Lower lobe of right lung (tissue), 2 donors: ENCODE data around the gene SLC66A2. TPM values are rescaled to one million over a fixed set of nuclear protein-coding genes. Genes with fewer than 3 reads are reported as not detected.
"Not testable (repeated sequence)": the region's sequence is repeated elsewhere in the genome, so short reads cannot be mapped to it uniquely, and the experiment has no call there.

Experiments
- ATAC-seq, 2 donors: fragments of 200-7000 bp; cut with Tn5 transposase; one replicate each; pipeline ENCODE4 v1.9.1; 2020 to 2022; ENCODE audit warnings: mild to moderate bottlenecking in 2 of 2, moderate library complexity in 2 of 2
- DNase-seq: peaks from one replicate; pipeline ENCODE4 v3.0.0-alpha.2; 2020
- H3K27ac ChIP-seq: fragments of 200-600 bp; one replicate; pipeline ENCODE4 v1.8.0; 2022
- H3K27me3 ChIP-seq: fragments of 200-600 bp; one replicate; pipeline ENCODE4 v1.8.0; 2022; ENCODE audit warnings: low read depth
- H3K36me3 ChIP-seq: fragments of 200-600 bp; one replicate; pipeline ENCODE4 v1.8.0; 2022; ENCODE audit warnings: mild to moderate bottlenecking
- H3K4me1 ChIP-seq: fragments of 200-600 bp; one replicate; pipeline ENCODE4 v1.8.0; 2022
- H3K4me3 ChIP-seq: fragments of 200-600 bp; one replicate; pipeline ENCODE4 v1.8.0; 2022; ENCODE audit warnings: mild to moderate bottlenecking
- H3K9me3 ChIP-seq: fragments of 200-600 bp; one replicate; pipeline ENCODE4 v1.8.0; 2022
- CTCF ChIP-seq: fragments of 200-600 bp; IDR thresholded peaks from one replicate; pipeline ENCODE4 v1.8.0; 2022; ENCODE audit warnings: antibody characterized with exemption, mild to moderate bottlenecking
- intact Hi-C: fragments of 100-400 bp; cut with DNase I; formaldehyde crosslinking; loops from one replicate; pipeline ENCODE4 v1.11.0; 2022
- total RNA-seq: library from RNA; stranded (reverse); fragmentation: NEBNext Ultra II Directional; extraction: Animal tissue kit (Norgen Biotek cat#: 25700); gene quantifications from one replicate; pipeline ENCODE4 v1.2.1, GENCODE V29; 2021
- donor health status: DM: no; HTN: yes; CAD: no; lungs with severe emphysema.

Gene SLC66A2
- total RNA-seq, 1 donor from 2014 or later: 54.2 TPM

GRCh38 chr18:79878741-79879378 is 72.6 kb downstream of the SLC66A2 start:
- TF ChIP-seq CTCF: no peak
- Histone ChIP-seq H3K4me3 (no peak overlapping the region), H3K4me1 (no peaks in the 10 kb centered on the region), H3K27ac (no peak overlapping the region), H3K36me3 (no peaks in the 10 kb centered on the region), H3K9me3 (no peaks in the 10 kb centered on the region), H3K27me3 (peaks cover 4% of the 10 kb centered on the region)
- DNase-seq: no peak
- ATAC-seq: no peak
- intact Hi-C loops: no loop called here

- H3K27ac ChIP-seq, intact Hi-C loops, H3K36me3 ChIP-seq, H3K9me3 ChIP-seq, H3K4me1 ChIP-seq, H3K27me3 ChIP-seq, H3K4me3 ChIP-seq, DNase-seq, ATAC-seq: not testable (repeated sequence)
Measured at GRCh38 chr18:79878246-79878645, 73.2 kb downstream of the SLC66A2 start.

GRCh38 chr18:79877163-79878091 is 74.0 kb downstream of the SLC66A2 start:
- no peak overlapping the region for H3K27ac ChIP-seq
- intact Hi-C loops: no loop called here
- no peaks in the 10 kb centered on the region for H3K9me3 ChIP-seq
- no peak for DNase-seq
- ATAC-seq: no peak
- no peak overlapping the region for H3K4me3 ChIP-seq
- peaks cover 8% of the 10 kb centered on the region for H3K27me3 ChIP-seq
- no peaks in the 10 kb centered on the region for H3K4me1 ChIP-seq
- no peak for TF ChIP-seq CTCF
- H3K36me3 ChIP-seq: no peaks in the 10 kb centered on the region

- H3K36me3 ChIP-seq: no peaks in the 10 kb centered on the region
- intact Hi-C loops: no loop called here
- no peak overlapping the region for H3K27ac ChIP-seq
- TF ChIP-seq CTCF: no peak
- no peaks in the 10 kb centered on the region for H3K9me3 ChIP-seq
- peaks cover 12% of the 10 kb centered on the region for H3K27me3 ChIP-seq
- no peak overlapping the region for H3K4me3 ChIP-seq
- DNase-seq: no peak
- ATAC-seq: no peak
- no peaks in the 10 kb centered on the region for H3K4me1 ChIP-seq
Measured at GRCh38 chr18:79876497-79876896, 75.0 kb downstream of the SLC66A2 start.

- H3K9me3 ChIP-seq: no peaks in the 10 kb centered on the region
- H3K27ac ChIP-seq: no peak overlapping the region
- no peak for TF ChIP-seq CTCF
- ATAC-seq: no peak
- H3K4me3 ChIP-seq: no peak overlapping the region
- H3K27me3 ChIP-seq: peaks cover 12% of the 10 kb centered on the region
- H3K36me3 ChIP-seq: no peaks in the 10 kb centered on the region
- intact Hi-C loops: no loop called here
- DNase-seq: no peak
- H3K4me1 ChIP-seq: no peaks in the 10 kb centered on the region
Measured at GRCh38 chr18:79875931-79876461, 75.5 kb downstream of the SLC66A2 start.

- no peak for TF ChIP-seq CTCF
- DNase-seq (no peak), ATAC-seq (no peak)
- no peak overlapping the region for H3K4me3 ChIP-seq
- H3K27me3 ChIP-seq: peaks cover 12% of the 10 kb centered on the region
- no peaks in the 10 kb centered on the region for H3K9me3 ChIP-seq
- intact Hi-C loops: no loop called here
- H3K4me1 ChIP-seq: no peaks in the 10 kb centered on the region
- H3K36me3 ChIP-seq: no peaks in the 10 kb centered on the region
- no peak overlapping the region for H3K27ac ChIP-seq
Measured at GRCh38 chr18:79875531-79875919, 75.9 kb downstream of the SLC66A2 start.
